HG03025 (cell line): ENCODE data around the gene ATG4B.

Source experiments
- ATAC-seq: cut with Tn5 transposase; IDR thresholded peaks from one replicate; pipeline ENCODE4 v1.9.1; 2021; ENCODE audit warnings: mild to moderate bottlenecking, moderate library complexity; ENCODE audit not compliant: unreplicated experiment, low FRiP score

Gene ATG4B

GRCh38 chr2:241612156-241613016, 25.1 kb upstream of the ATG4B start:
- no peak for ATAC-seq

GRCh38 chr2:241613017-241613780, 24.3 kb upstream of the ATG4B start:
- no peak for ATAC-seq

GRCh38 chr2:241615041-241615440, 22.5 kb upstream of the ATG4B start:
- no peak for ATAC-seq

- no peak for ATAC-seq
Observed at GRCh38 chr2:241615522-241616052, 21.9 kb upstream of the ATG4B start.

GRCh38 chr2:241616168-241617125, 21.0 kb upstream of the ATG4B start:
- ATAC-seq: no peak

GRCh38 chr2:241617431-241618154, 19.9 kb upstream of the ATG4B start:
- no peak for ATAC-seq

GRCh38 chr2:241618296-241618805, 19.1 kb upstream of the ATG4B start:
- no peak for ATAC-seq

- no peak for ATAC-seq
Observed at GRCh38 chr2:241618829-241619228, 18.7 kb upstream of the ATG4B start.

- ATAC-seq: no peak
Observed at GRCh38 chr2:241619597-241620418, 17.7 kb upstream of the ATG4B start.

GRCh38 chr2:241620419-241620769, 17.1 kb upstream of the ATG4B start:
- no peak for ATAC-seq

- ATAC-seq: no peak
Observed at GRCh38 chr2:241627675-241628074, 9.8 kb upstream of the ATG4B start.

- no peak for ATAC-seq
Observed at GRCh38 chr2:241629762-241630435, 7.6 kb upstream of the ATG4B start.

- no peak for ATAC-seq
Observed at GRCh38 chr2:241632478-241633325, 4.8 kb upstream of the ATG4B start.

- ATAC-seq: no peak
Observed at GRCh38 chr2:241633561-241633960, 3.9 kb upstream of the ATG4B start.

GRCh38 chr2:241635756-241636155, 1.7 kb upstream of the ATG4B start:
- ATAC-seq: no peak

GRCh38 chr2:241636182-241637017, 1.1 kb upstream of the ATG4B start:
- ATAC-seq: peak; percentile 25
